A673 (cell line): ENCODE measurements around the gene PPP4C.
A peak's percentile ranks its signal among the peaks of the same experiment; 100 is the strongest.

ENCODE experiments used
- CTCF ChIP-seq: fragments of 300-800, 200-600 bp; sonication (generic); conservative IDR thresholded peaks from 2 replicates; pipeline ENCODE4 v1.5.1; 2017; ENCODE audit warnings: low read depth, mild to moderate bottlenecking, antibody characterized with exemption, low read length, moderate library complexity, mixed read lengths
- EZH2 ChIP-seq: fragments of 200-600 bp; sonication (generic); IDR thresholded peaks from 2 replicates; pipeline ENCODE4 v1.6.1; 2017; ENCODE audit warnings: borderline replicate concordance, low read depth, mild to moderate bottlenecking, mixed read lengths, antibody characterized with exemption, low read length; ENCODE audit not compliant: poor library complexity, severe bottlenecking

GRCh38 chr16:30041841-30042240, 34.0 kb upstream of the PPP4C start:
- TF ChIP-seq CTCF: peak; percentile 63
- no peak for TF ChIP-seq EZH2
